GM18951 (cell line): ENCODE data around the gene KCND2.

Experiments used
- POLR2A ChIP-seq: IDR thresholded peaks from 4 replicates; pipeline ENCODE4 v1.6.1; 2011; ENCODE audit warnings: mild to moderate bottlenecking; ENCODE audit not compliant: insufficient read length, insufficient read depth; ENCODE audit errors: extremely low read depth
- in situ Hi-C: fragments of 300-500 bp; cut with MboI; formaldehyde crosslinking; loops from one replicate; pipeline ENCODE4 v1.12.0; 2022; ENCODE audit warnings: low sequenced_read_pairs, mixed read lengths, inconsistent platforms; ENCODE audit not compliant: unreplicated experiment

Gene KCND2

GRCh38 chr7:120334475-120334874 is 61.5 kb downstream of the KCND2 start:
- TF ChIP-seq POLR2A: no peak
- in situ Hi-C loops: no loop called here

DNA sequence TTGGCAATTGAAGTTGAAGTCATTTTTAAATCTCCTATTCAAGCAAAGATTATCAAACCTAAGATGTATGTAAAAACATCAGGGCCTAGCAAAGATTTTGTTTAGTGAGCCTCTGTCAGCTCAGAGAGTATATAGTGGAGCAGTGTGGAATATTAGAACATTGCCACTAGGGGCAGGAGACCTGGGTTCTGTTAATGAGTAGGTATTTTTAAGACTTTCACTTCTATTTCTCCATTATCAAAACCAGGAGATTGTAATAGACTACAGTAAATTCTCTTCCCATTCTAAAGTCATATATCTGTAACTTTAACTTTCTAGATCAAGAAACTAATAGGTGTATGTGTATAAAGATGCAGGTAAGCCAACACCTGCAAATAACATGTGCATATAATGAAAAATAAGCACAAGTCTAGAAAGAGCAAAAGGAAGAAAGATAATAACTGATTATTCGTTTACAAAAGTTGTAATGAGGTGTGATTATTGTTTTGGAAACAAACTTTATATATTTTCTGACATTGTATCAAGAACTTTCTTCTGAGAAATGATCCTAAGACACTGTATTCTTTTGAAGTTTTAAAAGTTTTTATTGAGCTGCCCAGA is 64.4 kb downstream of the KCND2 start:
- in situ Hi-C loops: no loop called here
- TF ChIP-seq POLR2A: no peak

GRCh38 chr7:120344276-120344675 is 71.3 kb downstream of the KCND2 start:
- no peak for TF ChIP-seq POLR2A
- in situ Hi-C loops: no loop called here

DNA sequence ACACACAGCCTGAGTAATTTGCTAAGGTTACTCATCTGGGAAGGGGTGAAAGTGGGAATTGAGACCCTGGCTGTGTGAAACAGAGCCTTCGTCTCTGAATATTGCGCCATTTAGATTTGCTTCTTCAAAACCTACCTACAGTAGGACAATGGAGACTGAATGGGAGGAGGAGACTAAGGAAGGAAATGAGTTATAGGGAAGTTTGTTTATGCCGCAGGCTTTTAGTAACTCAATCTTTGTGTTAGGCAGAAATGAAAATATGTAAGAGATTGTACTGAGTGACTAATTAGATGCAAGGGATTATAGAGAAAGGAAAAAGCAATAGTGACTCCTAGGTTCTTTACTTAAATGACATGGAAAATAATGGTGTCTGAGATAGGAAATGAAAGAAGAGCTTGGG is 80.2 kb downstream of the KCND2 start:
- in situ Hi-C loops: no loop called here
- TF ChIP-seq POLR2A: no peak

- TF ChIP-seq POLR2A: no peak
- in situ Hi-C loops: no loop called here
These were observed 87.9 kb downstream of the KCND2 start for GRCh38 chr7:120360918-120361317.

- no peak for TF ChIP-seq POLR2A
- in situ Hi-C loops: no loop called here
These were observed 90.4 kb downstream of the KCND2 start for GRCh38 chr7:120363414-120363813.

GRCh38 chr7:120370954-120371353 is 98.0 kb downstream of the KCND2 start:
- in situ Hi-C loops: no loop called here
- no peak for TF ChIP-seq POLR2A

- no peak for TF ChIP-seq POLR2A
- in situ Hi-C loops: no loop called here
These were observed 100.2 kb downstream of the KCND2 start for GRCh38 chr7:120373174-120373573.

GRCh38 chr7:120394595-120394994 is 121.6 kb downstream of the KCND2 start:
- in situ Hi-C loops: no loop called here
- no peak for TF ChIP-seq POLR2A

DNA sequence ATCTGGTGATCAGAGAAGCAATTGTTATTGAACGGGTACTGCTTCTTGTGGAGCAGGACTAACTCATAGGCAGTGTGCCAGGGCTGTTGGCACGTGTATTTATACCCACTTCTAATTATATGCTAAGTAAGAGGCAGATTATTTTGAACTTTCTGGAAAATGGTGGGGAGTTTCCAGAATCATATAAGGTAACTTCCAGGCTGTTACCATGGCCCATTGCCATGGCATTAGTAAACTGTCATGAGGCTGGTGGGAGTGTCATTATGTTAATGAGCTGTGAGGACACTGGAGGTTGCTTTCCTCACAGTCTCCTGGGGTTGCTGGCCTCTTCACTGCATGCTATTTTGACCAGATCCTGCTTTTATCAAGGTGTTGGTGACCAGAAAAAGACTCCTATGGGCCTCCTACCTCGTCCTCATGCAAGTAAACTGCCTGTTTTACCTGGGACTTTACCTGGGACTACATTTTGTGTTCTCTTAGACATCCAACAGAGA is 122.6 kb downstream of the KCND2 start:
- in situ Hi-C loops: no loop called here
- peak; percentile 48 for TF ChIP-seq POLR2A

- no peak for TF ChIP-seq POLR2A
- in situ Hi-C loops: no loop called here
These were observed 125.5 kb downstream of the KCND2 start for GRCh38 chr7:120398284-120399000.

GRCh38 chr7:120400806-120401455 is 128.0 kb downstream of the KCND2 start:
- in situ Hi-C loops: no loop called here
- TF ChIP-seq POLR2A: no peak

- in situ Hi-C loops: no loop called here
- TF ChIP-seq POLR2A: no peak
These were observed 129.2 kb downstream of the KCND2 start for GRCh38 chr7:120402079-120402767.
